GM12878 (cell line): Measurements from ENCODE around the gene PKP4. TPM values are rescaled to one million over a fixed set of nuclear protein-coding genes. Genes with fewer than 3 reads are reported as not detected.

Source experiments
- ATAC-seq: fragments of 200-7000 bp; cut with Tn5 transposase; 3 replicates; pipeline ENCODE4 v1.9.1; 2020; ENCODE audit warnings: mild to moderate bottlenecking, moderate library complexity
- BruUV-seq: library from RNA; stranded (reverse); fragments of 400-500 nt; replicated peaks from 2 replicates; lab custom pipeline; 2021; lab: Mats Ljungman, UMichigan
- CTCF ChIA-PET: fragments of 300-600 bp; sonication (Branson Sonifier 250); formaldehyde crosslinking; extraction: SDS; loops from one replicate; lab custom pipeline; 2021; ENCODE audit warnings: inconsistent platforms; lab: Yijun Ruan, JAX
- POLR2A ChIA-PET: fragments of 350-600 bp; formaldehyde crosslinking; extraction: SDS; loops from one replicate; lab custom pipeline; 2021; ENCODE audit warnings: inconsistent platforms; lab: Charles Lee
- RAD21 ChIA-PET: fragments of 300-600 bp; sonication (Branson Sonifier 250); formaldehyde crosslinking; loops from one replicate; lab custom pipeline; 2023; ENCODE audit warnings: antibody characterized with exemption; ENCODE audit not compliant: unreplicated experiment; lab: Charles Lee
- SMC1A ChIA-PET: fragments of 300-600 bp; sonication (Branson Sonifier 250); formaldehyde crosslinking; loops from one replicate; lab custom pipeline; 2023; ENCODE audit not compliant: unreplicated experiment, uncharacterized antibody; lab: Charles Lee
- DNase-seq: peaks from one replicate; pipeline ENCODE4 v3.0.0-alpha.2; 2011; ENCODE audit warnings: low read depth, low spot score
- FAIRE-seq: peaks from 3 replicates; lab custom pipeline; 2011; peaks lifted over from hg19 to GRCh38; lab: Jason Lieb, UNC
- H2AFZ ChIP-seq: 2 replicates; pipeline ENCODE4 v1.6.0; 2011; ENCODE audit warnings: low read depth, low read length, control low read depth; ENCODE audit not compliant: control insufficient read depth
- H3K27ac ChIP-seq: 2 replicates; pipeline ENCODE4 v1.5.1; 2011; ENCODE audit warnings: control low read depth; ENCODE audit not compliant: control insufficient read depth, insufficient read depth
- H3K27me3 ChIP-seq, 2 experiments: replicated peaks in 1 of 2; 2 replicates each; pipeline versions ENCODE4 v1.6.0 to v1.6.1; 2011; ENCODE audit warnings: low read length in 1 of 2; ENCODE audit not compliant: control insufficient read depth in 2 of 2, insufficient read depth in 2 of 2
- H3K36me3 ChIP-seq, 2 experiments: 2 replicates each; pipeline ENCODE4 v1.5.1; 2011; ENCODE audit warnings: low read length in 1 of 2; ENCODE audit not compliant: control insufficient read depth in 2 of 2, insufficient read depth in 2 of 2
- H3K4me1 ChIP-seq: 2 replicates; pipeline ENCODE4 v1.6.1; 2011; ENCODE audit warnings: mild to moderate bottlenecking, low read length, moderate library complexity, mixed read lengths; ENCODE audit not compliant: control insufficient read depth, insufficient read depth
- H3K4me2 ChIP-seq: 2 replicates; pipeline ENCODE4 v1.6.0; 2011; ENCODE audit warnings: control low read depth; ENCODE audit not compliant: control insufficient read depth, insufficient read depth
- H3K4me3 ChIP-seq: fragments of 200-600 bp; sonication (generic); 2 replicates; pipeline ENCODE4 v1.5.1; 2016
- H3K79me2 ChIP-seq: 2 replicates; pipeline ENCODE4 v1.6.0; 2011; ENCODE audit warnings: low read length; ENCODE audit not compliant: control insufficient read depth, insufficient read depth
- H3K9ac ChIP-seq: 2 replicates; pipeline ENCODE4 v1.8.0; 2011; ENCODE audit warnings: low read length, control low read depth, mixed read lengths; ENCODE audit not compliant: control insufficient read depth, insufficient read depth
- H3K9me3 ChIP-seq: replicated peaks from 3 replicates; pipeline ENCODE4 v1.5.1; 2011; ENCODE audit warnings: mild to moderate bottlenecking, low read length; ENCODE audit not compliant: control insufficient read depth, insufficient read depth
- H4K20me1 ChIP-seq: 2 replicates; pipeline ENCODE4 v1.6.0; 2011; ENCODE audit not compliant: control insufficient read depth, insufficient read depth
- CBX5 ChIP-seq: sonication (generic); IDR thresholded peaks from 2 replicates; pipeline ENCODE4 v1.6.1; 2016; ENCODE audit warnings: low read depth, moderate library complexity, mild to moderate bottlenecking, inconsistent platforms
- CHD1 ChIP-seq: IDR thresholded peaks from 2 replicates; pipeline ENCODE4 v1.6.1; 2012; ENCODE audit warnings: low read depth, low read length, improper control_type of control experiment
- HDGF ChIP-seq: fragments of 450-650 bp; IDR thresholded peaks from 2 replicates; pipeline ENCODE4 v1.6.1; 2016; ENCODE audit warnings: antibody characterized with exemption
- JUND ChIP-seq: IDR thresholded peaks from 2 replicates; pipeline ENCODE4 v1.6.1; 2012; ENCODE audit warnings: low read depth, mild to moderate bottlenecking, low read length, improper control_type of control experiment, moderate library complexity
- MXI1 ChIP-seq: fragments of 150-350 bp; IDR thresholded peaks from 2 replicates; pipeline ENCODE4 v1.6.1; 2011; ENCODE audit warnings: low read depth, mild to moderate bottlenecking, inconsistent platforms, low read length, improper control_type of control experiment
- MYB ChIP-seq: fragments of 150-350 bp; IDR thresholded peaks from 2 replicates; pipeline ENCODE4 v1.6.1; 2014; ENCODE audit warnings: mild to moderate bottlenecking, low read depth, low read length, borderline replicate concordance
- NFXL1 ChIP-seq: fragments of 450-650 bp; IDR thresholded peaks from 2 replicates; pipeline ENCODE4 v1.6.1; 2017; ENCODE audit warnings: antibody characterized with exemption, mild to moderate bottlenecking, borderline replicate concordance
- NRF1 ChIP-seq: conservative IDR thresholded peaks from 2 replicates; pipeline ENCODE4 v1.6.1; 2011; ENCODE audit warnings: mild to moderate bottlenecking, low read depth, low read length, improper control_type of control experiment
- POLR2AphosphoS5 ChIP-seq: IDR thresholded peaks from 2 replicates; pipeline ENCODE4 v1.6.1; 2011; ENCODE audit warnings: mild to moderate bottlenecking, low read length, inconsistent platforms
- RELA ChIP-seq: fragments of 450-650 bp; IDR thresholded peaks from 2 replicates; pipeline ENCODE4 v1.8.0; 2014; ENCODE audit warnings: borderline replicate concordance; ENCODE audit not compliant: partially characterized antibody
- SMAD5 ChIP-seq: IDR thresholded peaks from 2 replicates; pipeline ENCODE4 v1.6.1; 2016; ENCODE audit warnings: antibody characterized with exemption, low read depth
- SPI1 ChIP-seq: IDR thresholded peaks from 2 replicates; pipeline ENCODE4 v1.6.1; 2011; ENCODE audit warnings: low read depth, mild to moderate bottlenecking, low read length, moderate library complexity, borderline replicate concordance; ENCODE audit not compliant: insufficient read depth
- YY1 ChIP-seq: IDR thresholded peaks from 2 replicates; pipeline ENCODE4 v1.6.1; 2011; ENCODE audit warnings: low read depth, mild to moderate bottlenecking, low read length
- WGBS: methylation state at CpG from one replicate; pipeline ENCODE4 v1.1.6; 2016; ENCODE audit warnings: low lambda C conversion rate; ENCODE audit not compliant: insufficient replicate concordance, insufficient coverage; ENCODE audit errors: missing lambda C conversion rate; 5-methylcytosine and 5-hydroxymethylcytosine counted together
- in situ Hi-C: fragments of 300-500 bp; cut with MboI; formaldehyde crosslinking; loops from 9 replicates; pipeline ENCODE4 v1.14.3; 2018; ENCODE audit warnings: mixed read lengths
- intact Hi-C: fragments of 100-400 bp; cut with micrococcal nuclease; formaldehyde crosslinking; loops from one replicate; pipeline ENCODE4 v1.14.2; 2022; ENCODE audit not compliant: unreplicated experiment
- polyA plus RNA-seq, 11 experiments: library from polyadenylated mRNA; depleted of rRNA in 4 of 11; unstranded in 6 of 11; stranded (reverse) in 5 of 11; fragments of >200 nt; fragmentation: Nextera tagmentation in 4 of 11; fragmentation: Illumina TruSeq in 1 of 11; extraction: Ambion mirVana in 4 of 11; extraction: Trizol in 1 of 11; gene quantifications; 1 replicate in 1 of 11; 2 replicates in 10 of 11; pipeline versions ENCODE4 v1.2.1 to v1.2.3, GENCODE V29; 2011 to 2016; ENCODE audit warnings: inconsistent platforms in 2 of 11, missing spikeins in 2 of 11, low read depth in 1 of 11
- total RNA-seq, 4 experiments: library from RNA; depleted of rRNA in 3 of 4; stranded (reverse); fragments of >200 nt in 3 of 4; fragmentation: Illumina TruSeq in 1 of 4; extraction: Trizol in 1 of 4; gene quantifications; 2 replicates each; pipeline versions ENCODE4 v1.2.1 to v1.2.3, GENCODE V29; 2013 to 2021
- TF ChIP-seq, protein P1 (sequence below): fragments of 450-650 bp; formaldehyde crosslinking; IDR thresholded peaks from 2 replicates; pipeline ENCODE4 v1.5.0; 2022; ENCODE audit warnings: mild to moderate bottlenecking, missing genetic modification characterization

PKP4 gene
- total and polyA plus RNA-seq, 10 of the 15 experiments (the other 5 are each of a cell fraction or from before 2014, with no cell fraction given), result 4.8 to 35.8 (median 17.7) TPM

DNA sequence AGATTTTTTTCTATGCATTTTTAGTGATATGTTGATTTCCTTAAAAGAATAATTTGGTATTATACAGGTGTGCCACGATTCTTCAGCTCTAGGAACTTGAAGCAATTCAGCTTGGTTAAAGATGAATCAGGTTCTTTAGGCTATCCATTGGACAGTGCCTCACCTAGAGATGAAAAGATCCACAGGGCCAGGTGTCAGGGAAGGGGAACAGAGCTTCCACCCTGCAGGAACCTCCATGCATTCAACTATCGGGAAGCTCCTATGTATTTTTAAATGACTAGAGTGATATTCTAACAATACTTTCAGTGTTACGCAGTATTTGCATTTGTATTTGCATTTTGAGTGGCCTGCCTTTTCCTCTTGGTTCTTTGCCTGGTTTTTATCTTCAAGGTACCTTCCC, 40.2 kb downstream of the PKP4 start:
- ChIA-PET CTCF (no interaction called here), POLR2A (no interaction called here), SMC1A (interaction anchor here (1.6 kb wide), 2 partner anchors 8 to 9 kb away, joined by 3 to 6 read pairs; no protein-coding TSS in a partner anchor), RAD21 (no interaction called here)
- BruUV-seq, result no TSS peak
- no peaks in the 10 kb centered on the region for H3K9me3 ChIP-seq
- intact Hi-C loops (no loop called here), in situ Hi-C loops (no loop called here)
- TF ChIP-seq CHD1, result no peak
- TF ChIP-seq SMAD5, result no peak
- no peak for TF ChIP-seq NRF1
- TF ChIP-seq YY1, result no peak
- TF ChIP-seq HDGF, result no peak
- no peak for TF ChIP-seq NFXL1
- TF ChIP-seq MYB, result no peak
- no peak for TF ChIP-seq RELA
- TF ChIP-seq MXI1, result no peak
- TF ChIP-seq POLR2AphosphoS5, result no peak
- no peak for TF ChIP-seq CBX5
- no peak for TF ChIP-seq JUND
- TF ChIP-seq SPI1, result no peak
- TF ChIP-seq, protein P1, sequence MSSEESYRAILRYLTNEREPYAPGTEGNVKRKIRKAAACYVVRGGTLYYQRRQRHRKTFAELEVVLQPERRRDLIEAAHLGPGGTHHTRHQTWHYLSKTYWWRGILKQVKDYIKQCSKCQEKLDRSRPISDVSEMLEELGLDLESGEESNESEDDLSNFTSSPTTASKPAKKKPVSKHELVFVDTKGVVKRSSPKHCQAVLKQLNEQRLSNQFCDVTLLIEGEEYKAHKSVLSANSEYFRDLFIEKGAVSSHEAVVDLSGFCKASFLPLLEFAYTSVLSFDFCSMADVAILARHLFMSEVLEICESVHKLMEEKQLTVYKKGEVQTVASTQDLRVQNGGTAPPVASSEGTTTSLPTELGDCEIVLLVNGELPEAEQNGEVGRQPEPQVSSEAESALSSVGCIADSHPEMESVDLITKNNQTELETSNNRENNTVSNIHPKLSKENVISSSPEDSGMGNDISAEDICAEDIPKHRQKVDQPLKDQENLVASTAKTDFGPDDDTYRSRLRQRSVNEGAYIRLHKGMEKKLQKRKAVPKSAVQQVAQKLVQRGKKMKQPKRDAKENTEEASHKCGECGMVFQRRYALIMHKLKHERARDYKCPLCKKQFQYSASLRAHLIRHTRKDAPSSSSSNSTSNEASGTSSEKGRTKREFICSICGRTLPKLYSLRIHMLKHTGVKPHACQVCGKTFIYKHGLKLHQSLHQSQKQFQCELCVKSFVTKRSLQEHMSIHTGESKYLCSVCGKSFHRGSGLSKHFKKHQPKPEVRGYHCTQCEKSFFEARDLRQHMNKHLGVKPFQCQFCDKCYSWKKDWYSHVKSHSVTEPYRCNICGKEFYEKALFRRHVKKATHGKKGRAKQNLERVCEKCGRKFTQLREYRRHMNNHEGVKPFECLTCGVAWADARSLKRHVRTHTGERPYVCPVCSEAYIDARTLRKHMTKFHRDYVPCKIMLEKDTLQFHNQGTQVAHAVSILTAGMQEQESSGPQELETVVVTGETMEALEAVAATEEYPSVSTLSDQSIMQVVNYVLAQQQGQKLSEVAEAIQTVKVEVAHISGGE (CRISPR knock-in tag), result no peak
- H3K9ac ChIP-seq, result no peak overlapping the region
- H3K4me1 ChIP-seq, result no peaks in the 10 kb centered on the region
- H2AFZ ChIP-seq, result no peak overlapping the region
- no peaks in the 10 kb centered on the region for H4K20me1 ChIP-seq
- no peak for FAIRE-seq
- no peak overlapping the region for H3K4me3 ChIP-seq
- DNase-seq, result no peak
- no peak overlapping the region for H3K4me2 ChIP-seq
- no peaks in the 10 kb centered on the region for H3K36me3 ChIP-seq
- no peaks in the 10 kb centered on the region for H3K27me3 ChIP-seq
- WGBS, result 86% methylated on average over 3 of the region's 3 CpGs
- H3K27ac ChIP-seq, result no peak overlapping the region
- ATAC-seq, result no peak
- no peaks in the 10 kb centered on the region for H3K79me2 ChIP-seq
